Coronary artery (tissue), 2 donors: ENCODE results near the gene SERPINE2.

ENCODE experiments used
- DNase-seq: peaks from one replicate; pipeline ENCODE4 v3.0.0-alpha.2; 2017; ENCODE audit warnings: low spot score
- H3K27ac ChIP-seq, 2 donors: fragments of 200-600 bp; sonication (generic); one replicate each; pipeline ENCODE4 v1.5.1; 2016 to 2019
- H3K4me3 ChIP-seq: fragments of 200-600 bp; sonication (generic); 2 replicates; pipeline ENCODE4 v1.5.1; 2016; ENCODE audit warnings: mild to moderate bottlenecking, moderate library complexity
- TF ChIP-seq, protein P1 (sequence below): fragments of 200-600 bp; sonication (generic); IDR thresholded peaks from one replicate; pipeline ENCODE4 v1.5.1; 2019; ENCODE audit warnings: antibody characterized with exemption

SERPINE2 gene

DNA sequence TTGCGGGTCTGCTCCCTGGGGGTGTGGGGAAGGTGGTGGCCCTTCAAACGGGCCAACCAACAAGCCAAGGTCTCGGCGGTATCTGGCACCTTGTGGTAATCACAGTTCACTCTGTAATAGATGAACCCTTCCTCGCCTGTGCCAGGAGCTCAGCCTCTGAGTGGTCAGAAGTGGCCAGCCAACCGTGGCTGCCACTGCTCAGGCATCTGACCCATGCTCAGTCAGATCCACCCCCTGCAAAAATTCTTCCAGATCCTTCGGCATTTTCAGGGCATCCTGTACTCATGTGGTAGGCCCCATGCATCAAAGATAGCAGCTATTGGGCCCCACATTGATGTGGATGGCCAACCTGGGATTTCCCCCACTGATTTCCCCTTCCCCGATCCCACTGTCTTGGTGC is 39.6 kb upstream of the SERPINE2 start:
- Histone ChIP-seq H3K4me3 (no peak overlapping the region), H3K27ac (no peak overlapping the region)
- no peak for DNase-seq
- TF ChIP-seq, protein P1, sequence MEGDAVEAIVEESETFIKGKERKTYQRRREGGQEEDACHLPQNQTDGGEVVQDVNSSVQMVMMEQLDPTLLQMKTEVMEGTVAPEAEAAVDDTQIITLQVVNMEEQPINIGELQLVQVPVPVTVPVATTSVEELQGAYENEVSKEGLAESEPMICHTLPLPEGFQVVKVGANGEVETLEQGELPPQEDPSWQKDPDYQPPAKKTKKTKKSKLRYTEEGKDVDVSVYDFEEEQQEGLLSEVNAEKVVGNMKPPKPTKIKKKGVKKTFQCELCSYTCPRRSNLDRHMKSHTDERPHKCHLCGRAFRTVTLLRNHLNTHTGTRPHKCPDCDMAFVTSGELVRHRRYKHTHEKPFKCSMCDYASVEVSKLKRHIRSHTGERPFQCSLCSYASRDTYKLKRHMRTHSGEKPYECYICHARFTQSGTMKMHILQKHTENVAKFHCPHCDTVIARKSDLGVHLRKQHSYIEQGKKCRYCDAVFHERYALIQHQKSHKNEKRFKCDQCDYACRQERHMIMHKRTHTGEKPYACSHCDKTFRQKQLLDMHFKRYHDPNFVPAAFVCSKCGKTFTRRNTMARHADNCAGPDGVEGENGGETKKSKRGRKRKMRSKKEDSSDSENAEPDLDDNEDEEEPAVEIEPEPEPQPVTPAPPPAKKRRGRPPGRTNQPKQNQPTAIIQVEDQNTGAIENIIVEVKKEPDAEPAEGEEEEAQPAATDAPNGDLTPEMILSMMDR: no peak

DNA sequence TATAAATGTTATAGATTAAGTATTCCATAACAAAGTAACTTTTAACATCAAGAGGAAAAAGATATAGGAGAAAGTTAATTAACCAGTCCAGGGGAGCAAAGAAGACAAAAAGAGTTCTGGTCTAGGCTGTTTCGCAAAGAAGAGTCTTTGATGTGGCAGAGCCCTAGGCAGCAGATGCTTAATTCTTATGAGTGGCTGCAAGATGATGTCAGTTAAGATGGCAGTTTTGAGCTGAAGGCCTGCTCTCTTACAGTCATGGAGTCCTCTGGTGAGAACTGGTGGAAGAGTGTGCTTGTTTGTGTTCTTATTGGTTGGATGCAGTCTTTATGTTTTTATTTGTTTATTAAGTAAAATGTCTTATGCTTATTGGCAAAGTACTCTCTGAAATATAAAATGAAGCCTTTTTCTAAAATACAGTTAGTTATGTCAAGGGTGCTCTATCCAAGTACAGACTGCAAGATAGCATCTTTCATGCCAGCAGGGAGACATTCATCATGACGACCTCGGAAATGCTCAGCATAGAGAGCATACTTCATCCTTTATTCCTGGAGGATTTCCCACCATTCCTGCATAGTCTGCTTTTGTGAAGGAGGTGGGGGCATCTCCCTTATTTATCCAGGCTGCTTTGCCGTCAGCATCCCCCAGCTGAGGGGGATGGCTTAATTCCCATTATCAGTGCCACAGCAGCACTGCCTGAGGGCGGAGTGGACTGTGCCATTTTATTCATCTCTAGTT is 38.9 kb upstream of the SERPINE2 start:
- DNase-seq: no peak
- no peak overlapping the region for H3K4me3 ChIP-seq
- TF ChIP-seq, protein P1: no peak
- H3K27ac ChIP-seq: no peak overlapping the region

DNA sequence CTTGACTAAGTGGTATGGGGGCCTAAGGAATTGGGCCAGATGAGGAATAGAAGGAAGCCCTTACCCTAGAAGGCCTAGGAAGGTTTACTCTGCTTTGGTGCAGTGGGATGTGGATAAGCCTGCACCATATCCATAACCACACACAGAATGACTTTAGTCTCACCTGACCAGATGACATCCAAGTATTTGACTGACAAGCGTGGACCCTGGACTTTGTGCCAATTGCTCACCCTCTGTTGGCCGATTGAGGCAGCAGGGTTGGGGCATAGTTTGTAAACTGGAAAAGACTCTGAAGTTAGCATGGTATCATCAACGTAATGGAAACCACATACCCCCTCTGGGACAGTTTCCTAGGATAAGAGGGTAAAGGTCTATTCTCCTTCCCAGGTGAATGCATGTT is 36.5 kb upstream of the SERPINE2 start:
- DNase-seq: no peak
- no peak overlapping the region for H3K4me3 ChIP-seq
- no peak overlapping the region for H3K27ac ChIP-seq
- TF ChIP-seq, protein P1: no peak

DNA sequence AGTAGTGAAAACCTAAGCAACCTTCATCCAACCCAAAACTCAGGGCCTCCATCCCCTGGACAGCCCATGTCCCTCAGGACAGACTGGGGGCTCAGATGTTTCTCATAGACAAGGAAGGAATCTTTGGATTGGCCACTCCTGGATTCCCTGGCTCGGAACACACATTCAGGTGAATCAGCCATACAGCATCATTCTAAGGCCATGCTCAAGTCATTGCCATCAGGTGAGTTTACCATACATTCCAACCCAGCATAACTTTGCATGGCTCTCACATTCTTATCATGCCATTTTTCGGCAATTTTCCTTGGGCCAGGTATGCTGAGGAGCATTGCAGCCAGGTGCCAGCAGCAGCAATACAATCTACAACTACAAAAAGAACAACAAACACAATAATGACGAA is 34.6 kb upstream of the SERPINE2 start:
- Histone ChIP-seq H3K4me3 (no peak overlapping the region), H3K27ac (no peak overlapping the region)
- TF ChIP-seq, protein P1: no peak
- no peak for DNase-seq

DNA sequence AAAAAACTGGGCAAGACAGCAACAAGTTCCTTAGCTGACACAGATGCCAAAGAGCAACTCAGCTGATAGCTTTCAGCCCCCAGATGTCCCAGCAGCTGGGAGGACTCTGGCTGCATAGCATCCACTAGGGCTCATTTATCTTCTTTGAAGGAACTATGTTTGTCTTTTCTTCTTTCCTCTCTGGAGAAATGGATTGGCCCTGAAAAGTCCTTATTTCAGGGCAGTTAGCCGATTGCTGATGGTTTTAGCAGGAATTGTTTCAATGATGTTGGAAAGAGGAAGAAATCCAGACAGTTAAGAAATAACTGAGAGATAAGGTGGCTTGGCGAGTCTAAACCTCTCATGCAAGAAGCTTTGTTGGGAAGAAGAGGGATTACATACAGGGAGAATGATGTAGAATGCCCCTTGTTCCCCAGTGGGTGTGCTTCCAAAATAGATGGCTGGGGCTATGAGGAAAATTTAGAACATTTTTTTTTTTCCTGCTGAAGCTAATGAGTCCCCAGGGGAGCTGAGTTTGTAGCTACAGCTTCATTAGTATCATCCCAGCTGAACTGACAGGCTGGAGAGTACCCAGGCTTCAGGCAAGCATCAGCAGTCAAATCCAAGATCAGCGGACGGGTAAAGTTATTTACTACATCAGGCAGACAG is 33.6 kb upstream of the SERPINE2 start:
- H3K27ac ChIP-seq: peak overlapping the region in 1 of 2 donors; percentile 56
- DNase-seq: no peak
- TF ChIP-seq, protein P1: no peak

DNA sequence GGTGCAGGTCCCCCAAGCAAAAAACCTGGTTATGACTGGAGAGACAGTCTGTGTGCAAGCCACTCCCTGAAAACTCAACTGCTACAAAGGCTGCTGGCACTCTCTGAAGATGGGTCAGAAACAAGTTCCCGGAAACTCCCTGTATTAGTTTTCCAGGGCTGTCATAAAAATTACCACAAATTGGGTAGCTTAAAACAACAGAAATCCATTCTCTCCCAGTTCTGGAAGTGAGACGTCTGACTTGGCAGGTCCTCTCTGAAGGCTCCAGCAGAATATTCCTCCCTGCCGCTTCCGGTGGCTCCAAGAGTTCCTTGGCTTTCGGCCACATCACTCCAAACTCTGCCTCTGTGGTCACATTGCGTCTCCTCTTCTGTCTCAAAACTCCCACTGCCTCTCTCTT is 30.1 kb upstream of the SERPINE2 start:
- DNase-seq: no peak
- TF ChIP-seq, protein P1: no peak
- Histone ChIP-seq H3K4me3 (no peak overlapping the region), H3K27ac (no peak overlapping the region)

More for the DNA sequence above, 33.6 kb upstream of the SERPINE2 start:
- H3K4me3 ChIP-seq: no peak overlapping the region

DNA sequence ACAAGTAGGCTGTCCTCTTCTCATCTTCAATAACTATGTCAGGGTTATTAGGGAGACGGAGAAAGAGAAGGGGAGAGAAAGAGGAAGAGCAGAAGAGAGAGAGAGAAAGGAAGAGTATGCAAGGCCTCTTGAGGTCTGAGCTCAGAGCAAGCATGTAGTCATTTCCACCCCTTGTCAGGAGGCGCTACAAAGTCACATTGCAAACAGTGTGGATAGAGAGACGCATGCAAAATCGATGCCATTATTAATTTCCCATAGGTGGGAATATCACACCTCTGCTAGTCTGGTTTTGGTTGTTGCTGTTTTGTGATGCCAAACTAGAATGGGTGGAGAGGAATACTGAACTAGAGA is 24.2 kb upstream of the SERPINE2 start:
- Histone ChIP-seq H3K27ac (no peak overlapping the region), H3K4me3 (no peak overlapping the region)
- TF ChIP-seq, protein P1: no peak
- no peak for DNase-seq
